ENCODE measurements around the gene FAM186B. TPM values are rescaled to one million over a fixed set of nuclear protein-coding genes. Genes with fewer than 3 reads are reported as not detected.

FAM186B gene
- total RNA-seq, 1 donor from 2014 or later, result not detected

DNA sequence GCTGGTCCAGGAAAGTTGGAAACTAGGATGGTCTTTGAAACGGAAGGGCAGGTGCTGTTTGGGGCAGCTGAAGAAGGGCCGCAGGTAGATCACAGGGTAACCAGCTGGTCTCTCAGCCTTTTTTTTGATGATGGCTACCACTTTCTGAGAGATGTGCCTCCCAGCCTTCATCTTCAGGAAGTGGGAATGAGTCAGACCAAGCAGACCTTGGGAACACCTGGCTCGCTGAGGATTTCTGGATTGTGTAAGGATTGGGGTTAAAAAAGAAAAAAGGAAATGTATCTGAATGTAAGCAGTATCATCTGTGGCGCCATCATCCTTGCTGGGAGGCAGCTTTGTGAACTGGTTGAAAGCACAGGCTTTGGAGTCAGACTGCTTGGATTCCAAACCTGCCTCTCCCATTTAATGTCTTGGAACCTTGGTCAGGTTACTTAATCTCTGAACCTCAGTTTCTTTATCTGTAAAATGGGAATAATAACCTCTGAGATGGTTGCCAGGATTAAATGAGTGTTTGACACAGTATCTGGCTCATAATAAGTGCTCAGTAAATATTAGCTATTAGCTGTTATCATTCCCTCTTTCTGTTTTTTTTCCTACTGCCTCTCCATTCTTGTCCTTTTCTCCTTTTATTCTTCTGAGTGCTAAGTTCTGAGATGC, 19.6 kb upstream of the FAM186B start:
- Histone ChIP-seq H3K36me3 (ENCODE audit: control insufficient read depth in 3 of 3, insufficient read depth in 3 of 3, low read length in 3 of 3) (no peaks in the 10 kb centered on the region), H3K27me3 (ENCODE audit: control insufficient read depth in 3 of 3, insufficient read depth in 3 of 3, low read length in 3 of 3) (no peaks in the 10 kb centered on the region), H3K4me3 (ENCODE audit: low read length in 3 of 3) (no peak overlapping the region), H3K9me3 (ENCODE audit: control insufficient read depth in 3 of 3, low read length in 3 of 3) (no peaks in the 10 kb centered on the region), H3K9ac (ENCODE audit: low read depth in 1 of 3, low read length in 3 of 3) (peak overlapping the region in 1 of 3 donors; percentile 8), H3K4me1 (ENCODE audit: control insufficient read depth in 3 of 3, insufficient read depth in 3 of 3, low read length in 3 of 3) (peaks cover 11 to 17% (median 14%) of the 10 kb centered on the region in 3 donors), H3K27ac (ENCODE audit: low read depth, low read length) (peak overlapping the region; percentile 12)

DNA sequence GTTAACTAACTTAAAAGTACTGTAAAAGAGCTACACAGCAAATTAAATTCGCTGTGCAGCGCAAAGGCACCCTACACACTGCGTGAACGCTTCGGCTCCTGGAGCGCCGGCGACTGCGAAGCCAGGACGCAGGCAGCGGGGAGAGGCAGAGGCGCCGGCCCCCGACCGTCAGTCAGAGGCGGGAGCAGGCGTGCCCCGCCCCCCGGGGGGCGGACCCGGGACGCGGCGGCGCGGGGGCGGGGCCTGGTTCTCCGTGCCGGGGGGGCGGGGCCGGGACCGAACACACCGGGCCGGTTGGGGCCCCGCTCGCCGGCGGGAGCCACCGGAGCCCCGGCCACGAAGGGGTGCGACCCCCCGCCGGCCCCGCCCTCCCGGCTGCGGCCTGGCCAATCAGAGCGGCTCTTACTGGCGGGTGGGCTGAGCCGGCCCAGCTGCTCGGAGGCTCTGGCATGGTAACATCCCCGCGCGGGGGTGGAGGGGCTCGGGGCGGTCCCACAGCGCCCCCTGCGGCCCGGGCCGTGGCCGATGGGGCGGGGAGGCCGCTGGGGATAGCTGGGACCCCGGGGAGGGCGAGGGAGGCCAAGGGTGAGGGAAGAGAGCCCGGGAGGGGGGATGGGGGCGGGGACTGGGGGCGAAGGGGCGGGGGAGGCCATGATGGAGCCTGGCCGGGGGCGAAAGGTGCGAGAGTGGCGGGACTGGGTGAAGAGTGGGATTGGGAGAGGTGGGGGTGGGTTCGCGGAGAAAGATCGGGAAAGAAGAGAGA, 17.9 kb upstream of the FAM186B start, which contains the start of gene PRPF40B:
Gene PRPF40B, plus strand, starts transcription at position 420 of the 763 bp plus-strand sequence. Its CDS starts 30 bp downstream, at position 450.
- H3K27me3 ChIP-seq (ENCODE audit: control insufficient read depth in 3 of 3, insufficient read depth in 3 of 3, low read length in 3 of 3), result no peaks in the 10 kb centered on the region

DNA sequence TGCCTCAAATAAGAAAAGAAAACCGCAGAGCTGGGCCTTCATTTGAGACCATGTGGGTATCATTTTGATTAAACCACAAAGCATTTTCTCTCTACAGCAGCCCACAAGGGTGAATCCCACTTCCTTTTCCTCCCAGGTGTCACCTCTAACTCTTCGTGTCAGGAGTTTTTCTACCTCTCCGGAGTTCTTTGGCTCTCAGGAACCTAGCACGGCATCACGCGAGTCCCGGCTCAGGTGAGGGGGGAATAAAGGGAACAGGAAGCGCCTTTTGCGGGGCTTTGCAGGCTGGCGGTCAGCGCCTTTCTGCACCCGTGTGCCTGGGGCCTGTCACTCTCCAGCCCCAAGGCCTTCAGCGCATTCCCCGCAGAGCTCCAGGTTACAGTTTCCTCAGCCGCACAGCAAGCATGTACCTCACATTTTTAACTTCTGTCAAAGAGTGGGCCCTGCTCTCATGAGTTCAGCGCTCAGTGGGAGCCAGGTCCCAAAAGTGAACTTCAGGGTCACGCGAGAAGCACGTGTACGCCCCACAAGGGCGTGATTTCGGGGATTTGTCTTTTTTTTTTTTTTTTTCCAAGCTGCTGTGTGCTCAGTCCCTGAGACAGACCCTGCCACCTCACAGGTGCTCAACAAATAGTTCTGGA, 17.2 kb upstream of the FAM186B start:
- H3K4me1 ChIP-seq (ENCODE audit: control insufficient read depth in 3 of 3, insufficient read depth in 3 of 3, low read length in 3 of 3), result peaks cover 11 to 17% (median 14%) of the 10 kb centered on the region in 3 donors
- no peaks in the 10 kb centered on the region for H3K36me3 ChIP-seq (ENCODE audit: control insufficient read depth in 3 of 3, insufficient read depth in 3 of 3, low read length in 3 of 3)
- H3K9ac ChIP-seq (ENCODE audit: low read depth in 1 of 3, low read length in 3 of 3), result peak overlapping the region; percentile 80 to 94 (median 85)
- H3K27me3 ChIP-seq (ENCODE audit: control insufficient read depth in 3 of 3, insufficient read depth in 3 of 3, low read length in 3 of 3), result no peaks in the 10 kb centered on the region
- no peaks in the 10 kb centered on the region for H3K9me3 ChIP-seq (ENCODE audit: control insufficient read depth in 3 of 3, low read length in 3 of 3)
- H3K27ac ChIP-seq (ENCODE audit: low read depth, low read length), result peak overlapping the region; percentile 83
- peak overlapping the region; percentile 75 to 87 (median 85) for H3K4me3 ChIP-seq (ENCODE audit: low read length in 3 of 3)

More for the DNA sequence above, 17.9 kb upstream of the FAM186B start, which contains the start of gene PRPF40B:
- H3K27ac ChIP-seq (ENCODE audit: low read depth, low read length), result peak within 1 kb of the TSS; percentile 83
- peak within 1 kb of the TSS; percentile 75 to 87 (median 85) for H3K4me3 ChIP-seq (ENCODE audit: low read length in 3 of 3)
- H3K36me3 ChIP-seq (ENCODE audit: control insufficient read depth in 3 of 3, insufficient read depth in 3 of 3, low read length in 3 of 3), result no peaks in the 10 kb centered on the region
- peaks cover 11 to 17% (median 14%) of the 10 kb centered on the region in 3 donors for H3K4me1 ChIP-seq (ENCODE audit: control insufficient read depth in 3 of 3, insufficient read depth in 3 of 3, low read length in 3 of 3)
- H3K9me3 ChIP-seq (ENCODE audit: control insufficient read depth in 3 of 3, low read length in 3 of 3), result no peaks in the 10 kb centered on the region
- peak within 1 kb of the TSS; percentile 80 to 94 (median 85) for H3K9ac ChIP-seq (ENCODE audit: low read depth in 1 of 3, low read length in 3 of 3)

DNA sequence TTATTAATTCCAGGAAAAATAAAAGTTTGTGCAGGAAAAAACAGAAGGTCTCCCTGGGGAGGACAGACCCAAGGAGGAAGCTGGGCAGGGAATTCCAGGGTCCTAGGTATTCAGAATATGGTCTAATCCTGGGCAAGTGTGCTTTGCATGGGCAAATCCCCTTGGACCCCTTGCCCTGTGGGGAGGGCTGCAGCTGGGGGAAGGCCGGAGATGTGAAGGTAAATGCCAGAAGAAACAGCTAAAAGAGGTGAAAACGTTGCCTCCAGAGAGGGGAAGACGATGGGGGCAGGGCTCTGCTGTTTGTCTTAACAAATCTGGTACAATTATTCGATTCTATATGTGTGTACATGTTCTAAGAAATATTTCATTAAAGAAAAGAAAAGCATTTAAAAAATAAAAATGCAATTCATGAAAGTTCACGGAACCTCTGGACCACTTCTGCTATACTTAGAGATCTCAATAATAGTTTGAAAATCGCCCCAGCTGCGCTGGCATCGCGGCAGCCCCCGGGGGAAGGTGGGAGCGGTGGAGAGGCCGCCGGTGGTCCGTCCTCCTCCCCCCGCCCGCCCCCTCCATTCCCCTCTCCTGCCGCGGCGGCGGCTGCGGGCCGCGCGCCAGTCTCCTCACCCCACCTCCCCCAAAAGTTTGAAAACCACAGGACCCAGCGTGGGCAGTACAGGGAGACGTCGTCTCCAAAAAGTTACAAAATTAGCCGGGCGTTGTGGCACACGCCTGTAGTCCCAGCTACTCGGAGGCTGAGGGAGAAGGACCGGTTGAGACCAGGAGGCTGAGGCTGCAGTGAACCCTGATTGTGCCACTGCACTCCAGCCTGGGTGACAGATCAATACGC, 16.4 kb upstream of the FAM186B start:
- Histone ChIP-seq H3K4me3 (ENCODE audit: low read length in 3 of 3) (peak overlapping the region; percentile 75 to 87 (median 85)), H3K36me3 (ENCODE audit: control insufficient read depth in 3 of 3, insufficient read depth in 3 of 3, low read length in 3 of 3) (no peaks in the 10 kb centered on the region), H3K9ac (ENCODE audit: low read depth in 1 of 3, low read length in 3 of 3) (peak overlapping the region; percentile 80 to 94 (median 85)), H3K27ac (ENCODE audit: low read depth, low read length) (peak overlapping the region; percentile 83), H3K9me3 (ENCODE audit: control insufficient read depth in 3 of 3, low read length in 3 of 3) (no peaks in the 10 kb centered on the region), H3K27me3 (ENCODE audit: control insufficient read depth in 3 of 3, insufficient read depth in 3 of 3, low read length in 3 of 3) (no peaks in the 10 kb centered on the region), H3K4me1 (ENCODE audit: control insufficient read depth in 3 of 3, insufficient read depth in 3 of 3, low read length in 3 of 3) (peaks cover 11 to 17% (median 12%) of the 10 kb centered on the region in 3 donors)

DNA sequence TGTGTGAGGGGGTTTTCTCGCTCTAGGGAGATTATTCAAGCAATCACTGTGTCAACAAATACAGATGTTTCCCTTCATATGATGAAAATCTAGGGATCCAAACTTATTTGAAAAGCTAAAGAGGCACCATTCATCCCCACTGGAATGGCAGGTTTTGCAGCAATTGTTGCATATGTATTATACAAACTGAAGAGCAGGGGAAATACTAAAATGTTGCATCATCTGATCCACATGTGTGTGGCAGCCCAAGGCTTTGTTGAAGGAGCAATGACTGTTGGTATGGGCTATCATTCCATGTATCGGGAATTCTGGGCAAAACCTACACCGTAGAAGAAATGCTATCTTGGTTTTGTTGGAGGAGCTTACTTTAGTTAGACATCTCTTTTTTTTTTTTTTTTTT, 13.8 kb upstream of the FAM186B start:
- Histone ChIP-seq H3K4me3 (ENCODE audit: low read length in 3 of 3) (no peak overlapping the region), H3K4me1 (ENCODE audit: control insufficient read depth in 3 of 3, insufficient read depth in 3 of 3, low read length in 3 of 3) (peaks cover 11 to 17% (median 12%) of the 10 kb centered on the region in 3 donors), H3K9ac (ENCODE audit: low read depth in 1 of 3, low read length in 3 of 3) (no peak overlapping the region), H3K36me3 (ENCODE audit: control insufficient read depth in 3 of 3, insufficient read depth in 3 of 3, low read length in 3 of 3) (no peaks in the 10 kb centered on the region), H3K27ac (ENCODE audit: low read depth, low read length) (no peak overlapping the region), H3K9me3 (ENCODE audit: control insufficient read depth in 3 of 3, low read length in 3 of 3) (no peaks in the 10 kb centered on the region), H3K27me3 (ENCODE audit: control insufficient read depth in 3 of 3, insufficient read depth in 3 of 3, low read length in 3 of 3) (no peaks in the 10 kb centered on the region)

DNA sequence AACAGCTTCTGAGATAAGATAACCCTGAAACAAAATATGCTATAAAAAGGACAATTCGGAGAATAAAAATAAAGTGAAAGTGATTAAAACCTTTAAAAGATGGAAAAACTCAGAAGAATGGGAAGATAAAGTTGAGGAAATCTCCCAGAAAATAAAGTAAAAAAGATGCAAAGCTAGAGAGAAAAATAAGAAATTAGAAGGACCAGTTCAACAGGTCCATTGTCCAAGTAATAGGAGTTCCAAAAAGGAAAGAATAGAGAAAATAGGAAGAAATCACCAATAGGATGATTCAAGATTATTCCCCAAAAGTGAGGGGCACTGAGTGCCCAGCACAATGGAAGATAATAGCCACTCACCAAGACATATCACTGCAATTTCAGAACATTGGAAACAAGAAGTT, 13.1 kb upstream of the FAM186B start:
- Histone ChIP-seq H3K9ac (ENCODE audit: low read depth in 1 of 3, low read length in 3 of 3) (no peak overlapping the region), H3K36me3 (ENCODE audit: control insufficient read depth in 3 of 3, insufficient read depth in 3 of 3, low read length in 3 of 3) (no peaks in the 10 kb centered on the region), H3K27me3 (ENCODE audit: control insufficient read depth in 3 of 3, insufficient read depth in 3 of 3, low read length in 3 of 3) (no peaks in the 10 kb centered on the region), H3K4me3 (ENCODE audit: low read length in 3 of 3) (no peak overlapping the region), H3K9me3 (ENCODE audit: control insufficient read depth in 3 of 3, low read length in 3 of 3) (no peaks in the 10 kb centered on the region), H3K27ac (ENCODE audit: low read depth, low read length) (no peak overlapping the region), H3K4me1 (ENCODE audit: control insufficient read depth in 3 of 3, insufficient read depth in 3 of 3, low read length in 3 of 3) (peaks cover 10 to 14% (median 11%) of the 10 kb centered on the region in 3 donors)

DNA sequence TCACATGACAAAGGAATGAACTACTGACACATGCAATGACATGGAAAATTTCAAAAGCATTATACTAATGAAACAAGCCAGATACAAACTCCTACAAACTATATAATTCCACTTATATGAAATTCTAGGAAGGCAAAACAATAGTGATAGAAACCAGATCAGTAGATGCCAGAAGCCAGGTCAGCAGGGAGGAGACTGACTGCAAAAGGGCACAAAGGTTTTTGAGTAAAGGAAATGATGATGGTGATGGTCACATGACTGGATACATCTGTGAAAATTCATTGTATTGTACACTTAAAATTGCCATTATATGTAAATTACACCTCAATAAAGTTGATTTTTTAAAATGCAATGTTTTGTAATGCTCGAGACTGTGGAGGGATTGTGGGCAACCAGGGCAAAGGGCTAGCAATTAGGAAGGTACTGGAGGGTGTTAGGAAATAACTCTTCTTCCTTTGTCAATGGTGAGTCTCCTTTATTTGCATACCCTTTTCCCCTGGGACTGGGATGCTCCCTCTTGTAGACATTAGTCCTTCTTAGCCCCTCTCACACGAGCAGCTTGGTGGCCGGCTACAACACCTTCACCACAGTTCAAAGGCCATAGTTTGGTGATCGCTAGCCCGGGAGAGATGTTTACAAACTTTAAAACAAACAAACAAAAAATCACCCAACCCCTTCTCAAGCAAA, 11.2 kb upstream of the FAM186B start:
- peaks cover 2 to 3% (median 2%) of the 10 kb centered on the region in 3 donors for H3K4me1 ChIP-seq (ENCODE audit: control insufficient read depth in 3 of 3, insufficient read depth in 3 of 3, low read length in 3 of 3)
- H3K27ac ChIP-seq (ENCODE audit: low read depth, low read length), result no peak overlapping the region
- H3K36me3 ChIP-seq (ENCODE audit: control insufficient read depth in 3 of 3, insufficient read depth in 3 of 3, low read length in 3 of 3), result no peaks in the 10 kb centered on the region
- no peaks in the 10 kb centered on the region for H3K27me3 ChIP-seq (ENCODE audit: control insufficient read depth in 3 of 3, insufficient read depth in 3 of 3, low read length in 3 of 3)
- no peak overlapping the region for H3K4me3 ChIP-seq (ENCODE audit: low read length in 3 of 3)
- H3K9ac ChIP-seq (ENCODE audit: low read depth in 1 of 3, low read length in 3 of 3), result no peak overlapping the region
- H3K9me3 ChIP-seq (ENCODE audit: control insufficient read depth in 3 of 3, low read length in 3 of 3), result no peaks in the 10 kb centered on the region

DNA sequence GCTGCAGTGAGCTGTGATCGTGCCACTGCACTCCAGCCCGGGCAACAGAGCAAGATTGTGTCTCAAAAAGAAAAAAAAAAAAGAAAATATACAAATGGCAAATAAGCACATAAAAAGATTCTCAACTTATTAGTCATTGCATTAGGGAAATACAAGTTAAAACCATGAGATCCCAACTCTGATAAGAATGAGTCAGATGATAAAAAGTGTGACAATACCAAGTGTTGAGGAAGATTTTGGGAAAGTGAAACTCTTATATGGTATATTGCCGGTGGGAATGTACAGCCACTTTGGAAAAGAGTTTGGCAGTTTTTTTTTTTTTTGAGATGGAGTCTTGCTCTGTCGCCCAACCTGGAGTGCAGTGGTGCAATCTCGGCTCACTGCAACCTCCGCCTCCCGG, 10.3 kb upstream of the FAM186B start:
- Histone ChIP-seq H3K36me3 (ENCODE audit: control insufficient read depth in 3 of 3, insufficient read depth in 3 of 3, low read length in 3 of 3) (no peaks in the 10 kb centered on the region), H3K27ac (ENCODE audit: low read depth, low read length) (no peak overlapping the region), H3K4me3 (ENCODE audit: low read length in 3 of 3) (no peak overlapping the region), H3K4me1 (ENCODE audit: control insufficient read depth in 3 of 3, insufficient read depth in 3 of 3, low read length in 3 of 3) (no peaks in the 10 kb centered on the region), H3K9ac (ENCODE audit: low read depth in 1 of 3, low read length in 3 of 3) (no peak overlapping the region), H3K27me3 (ENCODE audit: control insufficient read depth in 3 of 3, insufficient read depth in 3 of 3, low read length in 3 of 3) (no peaks in the 10 kb centered on the region), H3K9me3 (ENCODE audit: control insufficient read depth in 3 of 3, low read length in 3 of 3) (no peaks in the 10 kb centered on the region)

DNA sequence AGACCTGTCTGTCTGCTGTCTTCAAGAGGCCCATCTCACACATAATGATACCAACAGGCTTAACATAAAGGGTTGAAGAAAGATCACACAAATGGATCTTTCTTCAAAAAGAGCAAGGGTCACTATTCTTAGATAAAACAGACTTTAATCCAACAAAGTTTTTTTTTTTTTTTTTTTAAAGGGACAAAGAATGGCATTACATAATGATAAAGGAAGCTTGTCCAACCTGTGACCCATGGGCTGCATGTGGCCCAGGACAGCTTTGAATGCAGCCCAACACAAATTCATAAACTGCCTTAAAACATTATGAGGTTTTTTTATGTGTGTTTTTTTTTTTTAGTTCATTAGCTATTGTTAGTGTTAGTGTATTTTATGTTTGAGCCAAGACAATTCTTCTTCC, 6.8 kb upstream of the FAM186B start:
- H3K36me3 ChIP-seq (ENCODE audit: control insufficient read depth in 3 of 3, insufficient read depth in 3 of 3, low read length in 3 of 3), result no peaks in the 10 kb centered on the region
- H3K27me3 ChIP-seq (ENCODE audit: control insufficient read depth in 3 of 3, insufficient read depth in 3 of 3, low read length in 3 of 3), result no peaks in the 10 kb centered on the region
- H3K4me3 ChIP-seq (ENCODE audit: low read length in 3 of 3), result no peak overlapping the region
- H3K9me3 ChIP-seq (ENCODE audit: control insufficient read depth in 3 of 3, low read length in 3 of 3), result no peaks in the 10 kb centered on the region
- H3K4me1 ChIP-seq (ENCODE audit: control insufficient read depth in 3 of 3, insufficient read depth in 3 of 3, low read length in 3 of 3), result peaks cover 0 to 6% (median 4%) of the 10 kb centered on the region in 3 donors
- H3K9ac ChIP-seq (ENCODE audit: low read depth in 1 of 3, low read length in 3 of 3), result no peak overlapping the region
- no peak overlapping the region for H3K27ac ChIP-seq (ENCODE audit: low read depth, low read length)

Measured in skeletal muscle tissue (tissue), 4 donors.